NOMO-1 (cell line): ENCODE results near the gene TP53BP2.
"Not testable (repeated sequence)": the region's sequence is repeated elsewhere in the genome, so short reads cannot be mapped to it uniquely, and the experiment has no call there.

Experiments used
- DNase-seq, 2 experiments: peaks; one replicate each; lab custom pipeline; 2025; ENCODE audit not compliant: unreplicated experiment in 2 of 2; lab: John Stamatoyannopoulos, UW

The TP53BP2 gene

DNA sequence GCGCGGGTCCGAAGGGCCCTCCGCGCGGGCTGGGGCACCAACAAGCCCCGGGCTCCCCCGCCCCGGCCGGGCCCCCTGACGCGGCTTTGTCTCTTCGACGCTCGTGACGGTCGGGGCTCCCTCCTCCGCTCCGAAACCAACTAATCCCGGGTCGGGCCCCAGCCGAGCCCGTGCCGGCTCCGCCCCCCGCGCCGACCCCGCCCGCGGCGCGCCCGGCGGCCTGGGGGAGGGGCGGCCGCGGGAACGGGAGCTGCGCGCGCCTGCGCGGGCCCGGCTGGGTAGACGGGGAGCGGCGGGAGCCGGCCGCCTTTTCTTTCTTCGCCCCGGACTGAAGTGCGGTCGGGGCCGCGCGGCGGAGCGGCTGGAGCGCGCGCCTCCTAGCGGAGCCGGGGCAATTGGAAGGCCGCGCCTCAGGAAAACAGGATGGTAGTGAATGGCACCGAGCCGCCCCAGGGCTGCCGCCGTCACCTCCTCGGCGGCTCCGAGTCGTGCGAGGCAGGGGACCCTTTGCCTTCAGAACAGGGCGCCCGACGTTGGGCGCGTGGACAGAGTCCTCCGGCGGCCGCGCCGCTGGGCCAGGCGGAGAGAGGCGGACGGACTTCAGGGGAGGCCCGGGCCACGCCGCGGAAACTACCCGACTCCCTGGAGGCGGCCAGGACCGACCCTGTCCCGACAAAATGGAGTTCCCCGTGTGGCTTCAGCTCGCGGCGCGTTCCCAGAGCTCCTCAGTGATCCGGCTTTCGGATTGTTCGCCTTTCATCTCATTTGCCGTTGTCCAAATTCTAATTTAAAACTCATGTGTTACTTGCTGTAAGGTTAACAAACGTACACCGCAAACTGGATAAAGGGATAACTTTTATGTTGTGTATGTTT lies at the start of gene TP53BP2:
Gene TP53BP2, minus strand, starts transcription at position 138 of the 873 bp plus-strand sequence. CDS start 267 bp downstream, outside the sequence.
- DNase-seq = peak; percentile 81 to 90

DNA sequence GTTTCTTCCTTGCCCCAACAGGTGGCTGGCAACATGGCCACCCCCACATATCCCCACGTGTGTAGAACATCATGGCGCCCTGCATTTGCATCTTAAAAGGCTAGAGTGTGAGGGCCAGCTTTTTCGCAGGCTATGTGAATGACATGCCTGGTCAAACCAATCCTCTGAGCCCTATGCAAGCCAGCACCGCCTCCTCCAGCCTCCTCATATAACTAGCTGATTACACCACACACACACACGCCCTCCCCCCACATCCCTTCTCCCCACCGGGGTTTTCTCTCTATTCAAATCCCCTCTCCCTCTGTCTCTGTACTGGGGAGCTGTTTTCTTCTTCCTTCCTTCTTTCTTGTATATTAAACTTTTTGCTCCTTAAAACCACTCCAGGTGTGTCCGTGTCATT lies 44.7 kb upstream of the TP53BP2 start:
- not testable (repeated sequence) for DNase-seq

- DNase-seq = not testable (repeated sequence)
Observed at GRCh38 chr1:223889319-223889718, 43.6 kb upstream of the TP53BP2 start.

- peak; percentile 27 to 80 for DNase-seq
Observed at GRCh38 chr1:223887747-223888418, 42.1 kb upstream of the TP53BP2 start.

DNA sequence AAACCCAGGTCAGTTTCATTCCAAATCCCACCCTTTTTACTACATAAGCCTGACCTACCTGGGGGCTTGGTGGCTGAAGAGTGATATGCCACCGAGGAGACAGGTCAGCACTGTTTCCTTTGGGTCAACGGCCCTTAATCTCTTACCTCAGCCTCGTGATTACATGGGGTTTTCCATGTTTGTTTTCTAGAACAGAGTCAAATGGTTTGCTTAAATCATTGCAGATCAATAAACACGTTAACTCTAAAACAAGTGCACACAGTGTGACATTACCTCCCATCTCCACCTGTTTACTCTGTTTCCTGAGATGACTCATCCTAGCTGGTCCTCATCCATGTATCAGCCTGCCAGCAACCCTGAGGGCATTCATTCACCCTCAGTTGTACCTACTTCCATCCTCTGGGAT lies 40.8 kb upstream of the TP53BP2 start:
- DNase-seq = no peak

GRCh38 chr1:223885614-223886013 lies 39.9 kb upstream of the TP53BP2 start:
- no peak for DNase-seq

DNA sequence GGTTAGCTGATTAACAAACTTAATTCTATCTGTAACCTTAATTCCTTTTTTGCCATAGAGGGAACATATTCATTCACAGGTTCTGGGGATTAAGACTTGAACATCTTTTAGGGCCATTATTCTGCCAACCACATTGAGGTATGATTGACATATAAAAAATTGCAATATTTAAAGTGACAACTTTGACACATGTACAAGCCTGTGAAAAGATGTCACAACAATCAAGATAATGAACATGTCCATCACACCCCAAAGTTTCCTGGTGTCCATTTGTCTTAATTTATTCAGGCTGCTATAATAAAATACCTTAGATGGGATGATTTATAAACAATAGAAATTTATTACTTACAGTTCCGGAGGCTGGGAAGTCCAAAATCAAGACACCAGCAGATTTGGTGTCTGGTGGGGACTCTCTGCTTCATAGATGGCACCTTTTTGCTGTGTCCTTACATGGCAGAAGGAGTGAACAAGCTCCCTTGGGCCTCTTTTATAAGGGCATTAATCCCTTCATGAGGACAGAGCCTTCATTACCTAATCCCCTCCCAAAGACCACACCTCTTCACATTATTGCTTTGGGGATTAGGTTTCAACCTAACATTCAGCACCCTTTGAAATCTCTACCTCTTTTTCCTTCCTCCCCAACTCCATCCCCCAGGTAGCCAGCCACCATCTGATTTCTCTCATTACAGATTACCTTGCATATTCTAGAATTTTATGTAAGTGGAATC lies 33.0 kb upstream of the TP53BP2 start:
- no peak for DNase-seq

DNA sequence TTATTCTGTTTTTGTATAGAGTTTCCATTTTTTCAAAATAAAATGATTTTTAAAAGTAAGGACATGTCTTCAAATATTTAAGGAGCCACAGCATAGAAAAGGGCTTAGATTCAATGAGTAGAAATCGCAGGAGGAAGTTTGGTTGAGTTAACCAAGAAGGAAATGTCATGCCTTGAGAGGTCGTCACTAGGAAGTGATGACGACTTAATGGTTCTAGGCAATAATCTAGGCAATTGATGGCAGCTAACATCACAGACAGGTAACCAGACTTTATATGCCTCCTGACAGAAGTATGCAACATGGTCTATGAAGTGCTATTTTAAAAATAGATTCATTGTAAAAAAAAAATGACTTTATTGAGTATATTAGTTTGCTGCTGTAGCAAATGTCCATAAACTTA lies 32.1 kb upstream of the TP53BP2 start:
- no peak for DNase-seq

- DNase-seq = no peak
Observed at GRCh38 chr1:223876590-223876989, 30.8 kb upstream of the TP53BP2 start.

GRCh38 chr1:223873044-223873443 lies 27.3 kb upstream of the TP53BP2 start:
- no peak for DNase-seq

GRCh38 chr1:223872308-223872901 lies 26.7 kb upstream of the TP53BP2 start:
- DNase-seq = no peak

DNA sequence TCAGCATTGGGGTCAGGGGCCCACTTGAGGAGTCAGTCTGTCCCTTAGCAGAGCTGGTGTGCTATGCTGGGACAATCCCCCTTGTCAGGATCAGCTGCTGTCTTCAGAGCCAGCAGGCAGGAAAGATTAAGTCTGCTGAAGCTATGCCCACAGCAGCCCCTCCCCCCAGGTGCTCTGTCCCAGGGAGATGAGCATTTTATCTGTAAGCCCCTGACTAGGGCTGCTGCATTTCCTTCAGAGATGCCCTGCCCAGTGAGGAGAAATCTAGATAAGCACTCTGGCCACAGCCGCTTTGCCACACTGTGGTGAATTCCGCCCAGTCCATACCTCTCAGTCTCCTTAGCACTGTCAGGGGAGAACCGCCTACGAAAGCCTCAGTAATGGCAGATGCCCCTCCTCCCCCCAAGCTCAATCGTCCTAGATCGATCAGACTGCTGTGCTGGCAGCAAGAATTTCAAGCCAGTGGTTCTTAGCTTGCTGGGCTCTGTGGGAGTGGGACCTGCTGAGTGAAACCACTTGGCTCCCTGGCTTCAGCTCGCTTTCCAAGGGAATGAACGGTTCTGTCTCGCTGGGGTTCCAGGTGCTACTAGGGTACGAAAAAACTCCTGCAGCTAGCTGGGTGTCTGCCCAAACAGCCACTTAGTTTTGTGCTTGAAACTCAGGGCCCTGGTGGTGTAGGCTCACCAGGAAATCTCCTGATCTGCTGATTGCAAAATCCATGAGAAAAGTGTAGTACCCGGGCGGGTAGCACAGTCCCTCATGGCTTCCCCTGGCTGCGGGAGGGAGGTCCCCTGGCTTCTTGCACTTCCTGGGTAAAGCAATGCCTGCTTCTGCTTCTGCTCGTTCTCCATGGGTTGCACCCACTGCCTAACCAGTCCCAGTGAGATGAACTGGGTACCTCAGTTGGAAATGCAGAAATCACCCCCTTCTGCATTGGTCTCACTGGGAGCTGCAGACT lies 25.1 kb upstream of the TP53BP2 start:
- peak; percentile 40 to 55 for DNase-seq

DNA sequence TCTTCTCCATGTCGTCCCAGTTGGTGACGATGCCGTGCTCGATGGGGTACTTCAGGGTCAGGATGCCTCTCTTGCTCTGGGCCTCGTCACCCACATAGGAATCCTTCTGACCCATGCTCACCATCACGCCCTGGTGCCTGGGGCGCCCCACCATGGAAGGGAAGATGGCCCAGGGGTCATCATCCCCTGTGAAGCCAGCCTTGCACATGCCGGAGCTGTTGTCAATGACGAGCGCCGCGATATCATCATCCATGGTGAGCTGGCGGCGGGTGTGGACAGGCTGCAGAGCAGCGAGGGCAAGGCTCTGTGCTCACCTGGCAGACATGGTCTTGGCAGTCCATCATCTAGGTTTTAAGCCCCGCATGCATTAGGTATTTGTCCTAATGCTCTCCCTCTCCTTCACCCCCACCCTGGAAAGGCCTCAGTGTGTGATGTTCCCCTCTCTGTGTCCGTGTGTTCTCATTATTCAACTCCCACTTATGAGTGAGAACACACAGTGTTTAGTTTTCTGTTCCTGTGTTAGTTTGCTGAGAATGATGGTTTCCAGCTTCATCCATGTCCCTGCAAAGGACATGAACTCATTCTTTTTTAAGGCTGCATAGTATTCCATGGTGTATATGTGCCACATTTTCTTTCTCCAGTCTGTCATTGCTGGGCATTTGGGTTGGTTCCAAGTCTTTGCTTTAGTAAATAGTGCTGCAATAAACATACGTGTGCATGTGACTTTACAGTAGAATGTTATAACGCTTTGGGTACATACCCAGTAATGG lies 19.0 kb upstream of the TP53BP2 start:
- DNase-seq = not testable (repeated sequence)

- no peak for DNase-seq
Observed at GRCh38 chr1:223864084-223864483, 18.3 kb upstream of the TP53BP2 start.

- DNase-seq = no peak
Observed at GRCh38 chr1:223861904-223862303, 16.2 kb upstream of the TP53BP2 start.

DNA sequence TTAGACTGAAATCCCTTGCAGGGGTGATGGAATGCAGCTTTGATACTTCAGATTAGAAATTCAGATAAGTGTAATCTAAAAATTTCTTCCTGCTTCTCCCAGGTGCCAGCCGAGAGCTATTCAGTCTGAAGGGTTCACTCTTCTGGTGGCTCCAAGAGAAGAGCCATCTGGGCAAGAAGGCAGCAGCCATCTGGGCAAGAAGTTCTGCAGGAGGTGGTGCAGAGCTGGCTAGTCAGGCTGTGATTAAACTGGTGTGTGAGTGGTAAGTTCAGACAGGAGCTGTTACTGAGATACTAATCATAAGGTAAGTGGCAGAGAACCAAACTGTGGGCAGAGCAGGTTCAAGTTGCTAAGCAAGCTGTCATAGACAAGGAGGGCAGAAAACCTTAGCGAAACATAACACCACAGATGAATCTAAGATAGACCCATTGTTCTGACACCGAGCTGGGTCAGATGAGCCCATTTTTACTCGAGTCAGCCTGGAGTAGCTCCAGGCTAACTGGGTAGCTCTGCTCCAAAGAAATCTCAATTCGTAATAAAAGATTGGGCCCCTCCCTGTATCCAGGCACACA lies 14.4 kb upstream of the TP53BP2 start:
- DNase-seq = no peak

DNA sequence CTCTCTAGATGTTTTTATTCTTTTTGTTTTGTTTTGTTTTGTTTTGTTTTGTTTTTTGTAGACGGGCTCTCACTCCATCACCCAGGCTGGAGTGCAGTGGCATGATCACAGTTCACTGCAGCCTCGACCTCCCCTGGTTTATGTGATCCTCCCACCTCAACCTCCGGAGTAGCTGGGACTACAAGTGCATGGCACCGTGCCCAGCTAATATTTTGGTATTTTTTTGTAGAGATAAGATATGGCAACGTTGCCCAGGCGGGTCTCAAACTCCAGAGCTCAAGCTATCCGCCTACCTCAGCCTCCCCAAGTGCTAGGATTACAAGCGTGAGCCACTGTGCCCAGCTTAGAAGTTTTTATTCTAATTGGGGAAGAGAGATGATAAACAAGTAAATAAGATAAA lies 13.3 kb upstream of the TP53BP2 start:
- no peak for DNase-seq

DNA sequence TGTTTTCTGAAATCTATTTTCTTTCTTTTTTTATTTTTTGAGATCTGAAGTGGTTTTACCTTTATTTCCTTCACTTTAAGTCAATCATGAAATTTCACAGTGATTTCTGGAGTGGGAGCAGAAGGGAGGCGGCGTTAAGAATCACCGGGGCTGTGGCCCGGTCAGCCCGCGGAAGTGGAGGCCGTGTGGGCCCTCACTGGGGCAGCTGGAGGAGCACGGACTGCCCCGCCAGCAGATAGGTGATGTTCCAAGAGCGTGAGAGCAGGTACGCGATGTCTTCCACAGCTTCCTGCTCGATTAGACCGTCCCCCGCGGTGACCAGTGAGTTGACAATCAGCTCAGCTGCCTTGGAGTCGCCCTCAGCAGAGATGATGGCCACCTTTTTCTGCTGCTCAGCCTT lies 10.6 kb upstream of the TP53BP2 start:
- no peak for DNase-seq

- DNase-seq = no peak
Observed at GRCh38 chr1:223853748-223854147, 8.0 kb upstream of the TP53BP2 start.
